MM.1S (cell line): ENCODE data around the gene SLIT2.

Experiments used
- DNase-seq: peaks from one replicate; pipeline ENCODE4 v3.0.0-alpha.2; 2015
- H2AFZ ChIP-seq: fragments of 300-600 bp; sonication (generic); 2 replicates; pipeline ENCODE4 v1.6.0; 2016; ENCODE audit warnings: antibody characterized with exemption, low read length
- H3F3A ChIP-seq: fragments of 300-600 bp; sonication (generic); 2 replicates; pipeline ENCODE4 v1.6.1; 2016; ENCODE audit warnings: mild to moderate bottlenecking, antibody characterized with exemption, low read length, moderate library complexity, mixed read lengths; ENCODE audit not compliant: insufficient read depth
- H3K27ac ChIP-seq: fragments of 300-600 bp; sonication (generic); 2 replicates; pipeline ENCODE4 v1.5.1; 2016; ENCODE audit warnings: mild to moderate bottlenecking, low read length
- H3K27me3 ChIP-seq: fragments of 300-600 bp; sonication (generic); replicated peaks from 2 replicates; pipeline ENCODE4 v1.6.0; 2016; ENCODE audit warnings: low read length; ENCODE audit not compliant: insufficient read depth
- H3K36me3 ChIP-seq: fragments of 300-600 bp; sonication (generic); replicated peaks from 2 replicates; pipeline ENCODE4 v1.6.1; 2016; ENCODE audit warnings: mild to moderate bottlenecking, low read length, mixed read lengths; ENCODE audit not compliant: insufficient read depth
- H3K4me1 ChIP-seq: fragments of 300-600 bp; sonication (generic); 2 replicates; pipeline ENCODE4 v1.6.1; 2016; ENCODE audit warnings: low read length, mixed read lengths
- H3K4me2 ChIP-seq: fragments of 300-600 bp; sonication (generic); 2 replicates; pipeline ENCODE4 v1.6.0; 2016; ENCODE audit warnings: low read depth, low read length
- H3K4me3 ChIP-seq: fragments of 300-600 bp; sonication (generic); 2 replicates; pipeline ENCODE4 v1.5.1; 2016; ENCODE audit warnings: low read length, mixed read lengths
- H3K79me2 ChIP-seq: fragments of 300-600 bp; sonication (generic); 2 replicates; pipeline ENCODE4 v1.6.1; 2016; ENCODE audit warnings: mixed run types, low read length, mixed read lengths
- H3K9ac ChIP-seq: fragments of 300-600 bp; sonication (generic); 2 replicates; pipeline ENCODE4 v1.6.1; 2016; ENCODE audit warnings: low read length, mixed read lengths
- H3K9me2 ChIP-seq: fragments of 300-600 bp; sonication (generic); replicated peaks from 2 replicates; pipeline ENCODE4 v1.6.1; 2016; ENCODE audit warnings: mild to moderate bottlenecking, low read length, mixed read lengths; ENCODE audit not compliant: insufficient read depth
- H3K9me3 ChIP-seq: fragments of 300-600 bp; sonication (generic); replicated peaks from 2 replicates; pipeline ENCODE4 v1.6.1; 2016; ENCODE audit warnings: mild to moderate bottlenecking, low read length, mixed read lengths; ENCODE audit not compliant: insufficient read depth
- H4K20me1 ChIP-seq: fragments of 300-600 bp; sonication (generic); 2 replicates; pipeline ENCODE4 v1.6.1; 2016; ENCODE audit warnings: mild to moderate bottlenecking, low read length, moderate library complexity, mixed read lengths; ENCODE audit not compliant: insufficient read depth
- EZH2 ChIP-seq: fragments of 300-600 bp; sonication (generic); optimal IDR thresholded peaks from 2 replicates; pipeline ENCODE3; 2017; ENCODE audit warnings: low read depth, mild to moderate bottlenecking, antibody characterized with exemption, low read length, mixed read lengths
- EZH2phosphoT487 ChIP-seq: fragments of 300-600 bp; sonication (generic); IDR thresholded peaks from 2 replicates; pipeline ENCODE4 v1.6.1; 2018; ENCODE audit warnings: antibody characterized with exemption, low read length
- TF ChIP-seq, protein P1 (sequence below): fragments of 300-600 bp; sonication (generic); IDR thresholded peaks from 2 replicates; pipeline ENCODE4 v1.5.1; 2016; ENCODE audit warnings: antibody characterized with exemption, low read length, mixed read lengths

SLIT2 gene

GRCh38 chr4:20264688-20265087 is 13.0 kb downstream of the SLIT2 start:
- Histone ChIP-seq H3K27ac (no peak overlapping the region), H3K36me3 (no peaks in the 10 kb centered on the region), H3K27me3 (no peaks in the 10 kb centered on the region), H3K4me3 (no peak overlapping the region), H3K4me2 (no peak overlapping the region), H3F3A (no peaks in the 10 kb centered on the region), H4K20me1 (no peaks in the 10 kb centered on the region), H3K9me2 (no peaks in the 10 kb centered on the region), H3K9me3 (0 out of 2 replicates have a peak, but pooled peaks cover 3% of the 10 kb centered on the region), H3K79me2 (no peaks in the 10 kb centered on the region), H2AFZ (no peak overlapping the region), H3K4me1 (no peaks in the 10 kb centered on the region), H3K9ac (no peak overlapping the region)
- TF ChIP-seq EZH2 (no peak), EZH2phosphoT487 (no peak)
- TF ChIP-seq, protein P1, sequence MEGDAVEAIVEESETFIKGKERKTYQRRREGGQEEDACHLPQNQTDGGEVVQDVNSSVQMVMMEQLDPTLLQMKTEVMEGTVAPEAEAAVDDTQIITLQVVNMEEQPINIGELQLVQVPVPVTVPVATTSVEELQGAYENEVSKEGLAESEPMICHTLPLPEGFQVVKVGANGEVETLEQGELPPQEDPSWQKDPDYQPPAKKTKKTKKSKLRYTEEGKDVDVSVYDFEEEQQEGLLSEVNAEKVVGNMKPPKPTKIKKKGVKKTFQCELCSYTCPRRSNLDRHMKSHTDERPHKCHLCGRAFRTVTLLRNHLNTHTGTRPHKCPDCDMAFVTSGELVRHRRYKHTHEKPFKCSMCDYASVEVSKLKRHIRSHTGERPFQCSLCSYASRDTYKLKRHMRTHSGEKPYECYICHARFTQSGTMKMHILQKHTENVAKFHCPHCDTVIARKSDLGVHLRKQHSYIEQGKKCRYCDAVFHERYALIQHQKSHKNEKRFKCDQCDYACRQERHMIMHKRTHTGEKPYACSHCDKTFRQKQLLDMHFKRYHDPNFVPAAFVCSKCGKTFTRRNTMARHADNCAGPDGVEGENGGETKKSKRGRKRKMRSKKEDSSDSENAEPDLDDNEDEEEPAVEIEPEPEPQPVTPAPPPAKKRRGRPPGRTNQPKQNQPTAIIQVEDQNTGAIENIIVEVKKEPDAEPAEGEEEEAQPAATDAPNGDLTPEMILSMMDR, result no peak
- no peak for DNase-seq

DNA sequence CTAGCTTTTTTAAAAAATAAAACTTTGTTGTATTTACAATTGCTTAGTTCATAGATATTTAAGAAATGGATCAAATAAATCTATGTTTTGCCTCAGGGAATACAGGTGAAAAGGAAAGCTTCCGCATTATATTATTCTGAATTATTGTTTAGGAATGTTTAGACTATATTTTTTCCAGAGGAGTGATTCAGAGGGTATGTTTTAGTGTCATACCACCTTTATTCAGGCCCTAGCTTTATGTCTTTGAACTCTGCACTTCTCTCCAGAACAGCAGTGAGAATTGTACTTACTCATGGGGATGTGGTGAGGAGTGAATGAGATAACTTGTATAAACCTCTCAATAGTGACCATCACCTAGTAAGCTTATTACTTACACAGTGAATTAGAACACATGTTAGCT is 14.0 kb downstream of the SLIT2 start:
- Histone ChIP-seq H3K9ac (no peak overlapping the region), H3K4me1 (no peaks in the 10 kb centered on the region), H2AFZ (no peak overlapping the region), H3K4me2 (no peak overlapping the region), H3K36me3 (no peaks in the 10 kb centered on the region), H3K9me2 (no peaks in the 10 kb centered on the region), H3K79me2 (no peaks in the 10 kb centered on the region), H3K27ac (no peak overlapping the region), H3K9me3 (0 out of 2 replicates have a peak, but pooled peaks cover 3% of the 10 kb centered on the region), H4K20me1 (no peaks in the 10 kb centered on the region), H3K4me3 (no peak overlapping the region), H3K27me3 (no peaks in the 10 kb centered on the region), H3F3A (no peaks in the 10 kb centered on the region)
- DNase-seq, result no peak
- TF ChIP-seq EZH2phosphoT487, result no peak
- TF ChIP-seq EZH2, result no peak
- TF ChIP-seq, protein P1, result no peak

- no peak overlapping the region for H2AFZ ChIP-seq
- H3K4me3 ChIP-seq, result no peak overlapping the region
- no peak overlapping the region for H3K27ac ChIP-seq
- no peak overlapping the region for H3K9ac ChIP-seq
- no peaks in the 10 kb centered on the region for H3K9me2 ChIP-seq
- H3K27me3 ChIP-seq, result no peaks in the 10 kb centered on the region
- no peaks in the 10 kb centered on the region for H3K79me2 ChIP-seq
- H4K20me1 ChIP-seq, result no peaks in the 10 kb centered on the region
- H3K4me2 ChIP-seq, result no peak overlapping the region
- no peaks in the 10 kb centered on the region for H3K36me3 ChIP-seq
- H3F3A ChIP-seq, result no peaks in the 10 kb centered on the region
- H3K9me3 ChIP-seq, result 0 out of 2 replicates have a peak, but pooled peaks cover 3% of the 10 kb centered on the region
- TF ChIP-seq EZH2phosphoT487 (no peak), EZH2 (no peak)
- TF ChIP-seq, protein P1, result no peak
- DNase-seq, result no peak
- no peaks in the 10 kb centered on the region for H3K4me1 ChIP-seq
These were observed 14.7 kb downstream of the SLIT2 start for GRCh38 chr4:20266215-20267082.
